GM18873 (cell line): ENCODE data around the gene SPDYE3.
"Not testable (repeated sequence)": the region's sequence is repeated elsewhere in the genome, so short reads cannot be mapped to it uniquely, and the experiment has no call there.

ENCODE experiments used
- ATAC-seq: cut with Tn5 transposase; IDR thresholded peaks from one replicate; pipeline ENCODE4 v1.9.1; 2021; ENCODE audit warnings: mild to moderate bottlenecking, moderate library complexity, moderate number of reproducible peaks; ENCODE audit not compliant: unreplicated experiment, low FRiP score

Gene SPDYE3

GRCh38 chr7:100346921-100347320 lies 39.4 kb downstream of the SPDYE3 start:
- no peak for ATAC-seq

- ATAC-seq: no peak
Measured at GRCh38 chr7:100348805-100349204, 41.3 kb downstream of the SPDYE3 start.

DNA sequence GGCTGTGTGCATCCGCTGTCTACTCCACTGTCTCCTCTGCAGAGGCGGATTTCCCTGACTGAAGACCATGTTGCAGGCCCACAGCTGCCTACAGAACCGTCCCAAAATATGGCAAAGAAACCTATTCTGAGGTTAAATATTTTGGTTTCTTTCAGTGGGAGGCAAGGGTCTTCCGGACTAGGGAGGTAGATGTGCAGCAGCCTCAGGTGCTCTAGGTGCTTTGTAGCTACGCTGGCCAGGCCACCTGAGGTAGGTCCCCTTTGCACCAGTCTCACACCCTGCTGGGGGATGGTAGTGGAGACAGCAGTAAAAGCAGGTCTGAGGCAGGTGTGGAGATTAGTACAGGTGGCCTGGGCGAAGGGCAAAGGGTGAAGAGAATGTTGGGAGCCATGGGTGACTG lies 42.3 kb downstream of the SPDYE3 start:
- ATAC-seq: no peak

DNA sequence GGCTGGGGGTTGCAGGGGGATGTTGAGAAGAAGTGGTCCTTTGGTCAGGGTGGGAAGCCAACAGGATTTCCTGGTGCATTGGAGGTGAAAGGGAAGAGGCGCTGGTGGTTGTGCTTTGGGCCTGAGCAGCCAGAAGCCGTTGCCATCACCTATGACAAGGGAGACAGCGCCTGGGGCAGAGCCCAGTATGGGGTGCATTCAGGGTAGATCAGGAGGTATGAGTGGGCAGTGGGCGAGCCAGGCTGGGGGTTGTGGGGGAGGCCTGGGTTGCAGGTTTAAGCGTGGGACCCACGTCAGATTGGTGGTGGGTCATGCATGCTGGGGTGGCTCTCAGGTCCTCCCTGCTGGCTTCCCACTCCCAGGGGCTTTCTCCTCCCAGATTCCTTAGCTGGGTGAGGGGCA lies 44.2 kb downstream of the SPDYE3 start:
- ATAC-seq: no peak

GRCh38 chr7:100352230-100352781 lies 44.8 kb downstream of the SPDYE3 start:
- ATAC-seq: not testable (repeated sequence)

DNA sequence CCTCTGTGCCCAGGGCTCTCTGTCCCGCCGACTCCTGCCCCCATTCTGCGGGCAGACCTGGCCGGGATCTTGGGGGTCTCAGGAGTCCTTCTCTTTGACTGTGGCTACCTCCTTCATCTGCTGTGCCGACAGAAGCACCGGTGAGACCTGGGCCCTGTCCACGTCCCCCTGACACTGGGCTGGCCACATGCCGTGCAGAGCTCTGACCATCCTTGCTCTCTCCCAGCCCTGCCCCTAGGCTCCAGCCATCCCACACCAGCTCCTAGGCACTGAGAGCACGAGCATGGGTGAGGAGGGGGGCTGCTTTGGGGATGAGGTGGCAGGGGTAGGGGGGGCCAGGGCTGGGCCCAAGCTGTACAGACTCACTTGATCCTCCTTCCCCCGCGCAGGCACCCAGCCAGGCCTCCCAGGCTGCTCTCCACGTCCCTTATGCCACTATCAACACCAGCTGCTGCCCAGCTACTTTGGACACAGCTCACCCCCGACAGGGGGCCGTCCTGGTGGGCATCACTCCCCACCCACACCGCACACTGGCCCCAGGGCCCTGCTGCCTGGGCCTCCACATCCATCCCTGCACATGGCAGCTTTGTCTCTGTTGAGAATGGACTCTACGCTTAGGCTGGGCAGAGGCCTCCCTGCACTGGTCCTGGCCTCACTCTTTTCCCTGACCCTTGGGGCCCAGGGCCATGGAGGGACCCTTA lies 45.6 kb downstream of the SPDYE3 start:
- ATAC-seq: no peak

DNA sequence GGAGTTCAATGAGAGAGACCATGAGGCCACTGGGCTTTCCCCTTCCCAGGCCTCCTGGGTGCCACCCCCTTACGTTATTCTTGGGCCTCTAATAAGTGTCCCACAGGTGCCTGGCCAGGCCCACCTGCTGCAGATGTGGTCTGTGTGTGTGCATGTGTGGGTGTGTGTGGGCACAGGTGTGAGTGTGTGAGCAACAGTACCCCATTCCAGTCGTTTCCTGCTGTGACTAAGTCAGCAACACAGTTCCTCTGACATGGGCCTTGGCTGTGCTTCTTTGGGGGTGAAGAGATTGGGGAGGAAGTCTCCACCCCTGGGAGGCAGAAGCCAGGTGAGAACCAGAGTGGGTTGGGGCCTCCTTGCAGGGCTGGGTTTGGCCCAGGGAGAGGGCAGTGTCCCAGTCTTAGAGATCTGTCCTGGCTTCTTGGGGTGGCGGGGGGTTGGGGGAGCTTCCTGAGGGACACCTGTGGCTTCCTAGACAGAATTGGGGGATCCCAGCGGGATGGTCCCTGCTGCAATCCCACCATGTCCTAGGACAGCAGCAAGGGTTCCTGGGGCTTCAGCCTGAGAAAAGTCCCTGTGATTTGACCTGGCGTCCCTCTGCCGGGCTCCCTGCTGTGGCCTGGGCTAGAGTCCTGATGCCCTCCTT lies 46.3 kb downstream of the SPDYE3 start:
- no peak for ATAC-seq

DNA sequence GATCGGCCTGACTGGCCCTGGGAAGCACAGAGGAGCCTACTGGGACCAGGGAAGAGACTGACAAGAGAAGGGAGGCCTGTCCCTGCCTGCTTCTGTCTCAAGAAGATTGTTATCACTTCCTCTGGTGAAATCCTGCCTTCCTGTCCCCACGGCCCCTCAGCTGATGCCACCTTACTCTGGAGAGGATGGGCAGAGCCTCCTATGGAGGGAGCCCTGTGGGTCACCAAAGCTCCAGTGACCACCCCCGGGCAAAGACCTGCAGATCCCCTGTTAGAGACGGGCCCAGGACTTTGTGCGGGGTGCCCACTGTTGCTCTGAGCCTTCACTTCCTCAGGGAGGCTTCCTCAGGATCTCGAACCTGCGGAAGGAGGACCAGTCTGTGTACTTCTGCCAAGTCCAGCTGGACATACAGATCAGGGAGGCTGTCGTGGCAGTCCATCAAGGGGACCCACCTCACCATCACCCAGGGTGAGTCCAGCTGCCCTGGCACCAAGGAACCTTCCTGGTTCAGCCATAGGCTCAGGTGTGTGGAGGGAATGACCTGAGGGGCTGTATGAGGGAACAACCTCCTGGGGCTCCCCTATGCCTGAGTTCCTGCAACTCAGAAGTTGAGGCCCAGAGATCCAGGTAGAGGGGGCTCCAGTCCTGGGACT lies 49.0 kb downstream of the SPDYE3 start:
- no peak for ATAC-seq

GRCh38 chr7:100357131-100357561 lies 49.6 kb downstream of the SPDYE3 start:
- no peak for ATAC-seq

GRCh38 chr7:100358027-100358856 lies 50.7 kb downstream of the SPDYE3 start, which contains the start of gene PILRB:
Gene PILRB, plus strand, starts transcription at chr7:100358117. Its CDS starts 186 bp downstream, at chr7:100358303.
- ATAC-seq: no peak

- no peak for ATAC-seq
Measured at GRCh38 chr7:100358857-100359212, 51.3 kb downstream of the SPDYE3 start.

DNA sequence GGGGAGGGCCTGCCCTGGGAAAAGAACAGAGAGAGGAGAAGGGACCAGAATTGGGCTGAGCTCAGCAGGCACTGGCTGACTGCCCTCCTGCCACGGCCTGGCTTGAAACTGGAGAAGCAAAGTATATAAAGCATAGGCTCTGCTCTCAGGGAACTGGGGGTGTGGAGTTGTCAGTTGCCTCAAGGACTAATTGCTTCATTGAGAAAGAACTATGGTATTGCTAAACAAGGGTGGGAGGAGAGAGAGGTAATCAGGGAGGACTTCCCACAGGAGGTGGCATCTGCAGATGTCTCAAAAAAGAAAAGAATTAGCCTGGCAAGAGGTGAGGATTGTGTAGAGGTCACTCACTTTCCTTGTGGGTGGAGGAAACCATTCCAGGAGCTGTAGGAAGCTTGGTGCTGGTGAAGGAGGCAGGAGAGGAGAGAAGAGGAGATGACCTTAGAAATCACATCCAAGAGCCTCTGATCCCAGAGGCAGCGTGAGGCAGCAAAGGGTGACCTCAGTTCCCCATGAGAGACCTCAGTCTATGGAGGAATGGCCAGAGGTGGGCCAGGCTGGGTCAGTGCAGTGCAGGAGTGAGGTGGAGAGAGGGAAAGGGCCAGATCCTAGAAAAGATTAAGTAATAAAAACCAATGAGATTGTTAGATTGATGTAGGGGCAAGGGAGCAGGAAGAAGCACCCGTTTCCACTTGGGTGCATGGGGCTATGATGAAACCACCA lies 52.8 kb downstream of the SPDYE3 start:
- no peak for ATAC-seq

DNA sequence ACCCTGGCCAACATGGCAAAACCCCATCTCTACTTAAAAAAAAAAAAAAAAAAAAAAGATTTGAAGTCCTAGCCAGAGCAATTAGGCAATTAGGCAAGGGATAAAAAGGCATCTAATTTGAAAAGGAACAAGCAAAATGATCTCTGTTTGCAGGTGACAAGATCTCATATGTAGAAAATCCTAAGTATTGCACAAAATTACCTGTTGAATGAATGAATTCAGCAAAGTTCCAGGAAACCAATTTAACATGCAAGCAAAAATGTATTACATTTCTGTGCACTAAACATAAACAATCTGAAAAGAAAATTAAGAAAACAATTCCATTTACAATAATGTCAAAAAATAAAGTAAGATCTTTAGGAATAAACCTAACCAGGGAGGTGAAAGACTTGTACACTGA lies 55.6 kb downstream of the SPDYE3 start:
- no peak for ATAC-seq

DNA sequence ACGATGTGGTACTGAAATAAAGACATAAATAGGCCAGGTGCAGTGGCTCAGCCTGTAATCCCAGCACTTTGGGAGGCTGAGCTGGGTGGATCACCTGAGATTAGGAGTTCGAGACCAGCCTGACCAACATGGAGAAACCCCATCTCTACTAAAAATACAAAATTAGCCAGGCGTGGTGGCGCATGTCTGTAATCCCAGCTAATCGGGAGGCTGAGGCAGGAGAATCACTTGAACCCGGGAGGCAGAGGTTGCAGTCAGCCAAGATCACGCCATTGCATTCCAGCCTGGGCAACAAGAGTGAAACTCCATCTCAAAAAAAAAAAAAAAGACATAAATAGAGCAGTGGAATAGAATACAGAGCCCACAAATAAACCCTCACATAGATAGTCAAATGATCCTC lies 56.3 kb downstream of the SPDYE3 start:
- ATAC-seq: not testable (repeated sequence)

GRCh38 chr7:100364480-100364879 lies 57.0 kb downstream of the SPDYE3 start:
- no peak for ATAC-seq

DNA sequence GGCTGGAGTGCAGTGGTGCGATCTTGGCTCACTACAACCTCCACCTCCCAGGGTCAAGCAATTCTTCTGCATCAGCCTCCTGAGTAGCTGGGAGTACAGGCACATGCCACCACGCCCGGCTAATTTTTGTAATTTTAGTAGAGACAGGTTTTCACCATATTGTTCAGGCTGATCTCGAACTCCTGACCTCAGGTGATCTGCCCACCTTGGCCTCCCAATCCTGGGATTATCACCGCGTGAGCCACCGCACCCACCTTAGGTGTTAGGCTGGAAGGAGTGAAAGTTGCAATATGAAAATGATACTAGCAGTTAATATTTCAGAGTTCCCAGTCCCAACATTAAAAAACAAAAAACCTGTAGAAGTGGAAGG lies 58.5 kb downstream of the SPDYE3 start:
- not testable (repeated sequence) for ATAC-seq

DNA sequence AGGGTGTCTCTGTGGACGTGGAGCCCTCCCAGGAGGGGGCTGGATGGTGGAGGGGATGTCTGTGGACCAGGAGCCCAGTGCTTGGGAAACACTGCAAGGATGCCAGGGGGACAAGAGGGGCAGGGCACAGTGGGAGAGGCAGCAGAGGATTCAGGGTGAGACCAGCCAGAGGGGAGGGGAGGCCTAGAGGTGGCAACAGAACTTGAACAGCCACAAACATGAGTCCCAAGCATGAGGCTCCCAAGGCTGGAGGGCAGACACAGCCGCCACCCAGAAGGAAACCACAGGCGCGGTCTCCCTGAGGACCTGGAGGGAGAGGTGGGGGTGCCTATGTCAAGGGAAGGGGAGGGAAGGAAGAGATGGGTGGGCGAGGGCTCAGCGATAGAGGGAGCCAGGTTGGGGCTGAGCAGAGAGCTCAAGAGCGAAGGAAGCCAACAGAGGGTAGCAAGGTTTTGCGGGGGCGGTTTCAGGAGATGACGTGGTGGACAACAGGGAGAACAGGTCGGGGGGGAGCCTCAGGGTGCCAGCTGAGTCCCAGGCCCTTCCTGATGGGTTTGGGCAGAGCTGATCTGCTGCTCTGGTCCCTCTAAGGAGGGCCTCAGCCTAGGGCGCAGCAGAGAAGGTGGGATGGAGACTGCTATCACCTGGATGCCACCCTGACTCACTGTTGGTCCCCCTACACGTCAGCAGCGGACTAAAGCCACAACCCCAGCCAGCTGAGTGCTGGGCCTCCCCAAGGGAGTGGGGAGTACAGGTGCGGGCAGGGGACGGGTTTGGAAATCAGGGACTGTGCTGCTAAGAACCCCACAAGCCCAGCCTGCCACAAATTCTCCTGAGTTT lies 59.1 kb downstream of the SPDYE3 start:
- no peak for ATAC-seq

GRCh38 chr7:100367251-100367620 lies 59.7 kb downstream of the SPDYE3 start:
- ATAC-seq: no peak
